Osteoblast (primary cell): ENCODE results near the gene SNX9. TPM values are rescaled to one million over a fixed set of nuclear protein-coding genes. Genes with fewer than 3 reads are reported as not detected.

Experiments used
- DNase-seq: peaks from one replicate; pipeline ENCODE4 v3.0.0; 2011; ENCODE audit warnings: low spot score, mixed read lengths; ENCODE audit not compliant: insufficient read length; ENCODE audit errors: missing footprints
- H2AFZ ChIP-seq: 2 replicates; pipeline ENCODE4 v1.6.0; 2011; ENCODE audit warnings: mild to moderate bottlenecking, low read length
- H3K27ac ChIP-seq: 2 replicates; pipeline ENCODE4 v1.5.1; 2011; ENCODE audit warnings: mild to moderate bottlenecking, low read depth, low read length, moderate library complexity
- H3K27me3 ChIP-seq: 2 replicates; pipeline ENCODE4 v1.6.0; 2012; ENCODE audit warnings: mild to moderate bottlenecking, control low read depth, inconsistent platforms, low read length, moderate library complexity; ENCODE audit not compliant: insufficient read depth
- H3K36me3 ChIP-seq: 2 replicates; pipeline ENCODE4 v1.5.1; 2011; ENCODE audit warnings: mild to moderate bottlenecking, low read length, control low read depth, moderate library complexity; ENCODE audit not compliant: insufficient read depth
- H3K4me1 ChIP-seq: 2 replicates; pipeline ENCODE4 v1.5.1; 2011; ENCODE audit warnings: mild to moderate bottlenecking, low read length, control low read depth, moderate library complexity; ENCODE audit not compliant: insufficient read depth
- H3K4me2 ChIP-seq: 2 replicates; pipeline ENCODE4 v1.6.0; 2011; ENCODE audit warnings: mild to moderate bottlenecking, low read length; ENCODE audit not compliant: insufficient read depth
- H3K4me3 ChIP-seq: fragments of 200-600 bp; sonication (generic); 3 replicates; pipeline ENCODE4 v1.5.1; 2012; ENCODE audit warnings: mild to moderate bottlenecking, low read length, inconsistent platforms; ENCODE audit not compliant: insufficient read depth
- H3K79me2 ChIP-seq: 2 replicates; pipeline ENCODE4 v1.6.0; 2012; ENCODE audit warnings: mild to moderate bottlenecking, low read length, control low read depth, inconsistent platforms; ENCODE audit not compliant: insufficient read depth
- H3K9me3 ChIP-seq: 2 replicates; pipeline ENCODE4 v1.5.1; 2011; ENCODE audit warnings: low read depth, low read length, control low read depth
- H4K20me1 ChIP-seq: 2 replicates; pipeline ENCODE4 v1.6.0; 2012; ENCODE audit warnings: mild to moderate bottlenecking, low read length, control low read depth; ENCODE audit not compliant: insufficient read depth
- total RNA-seq: library from RNA; depleted of rRNA; stranded (reverse); fragments of >200 nt; gene quantifications from 2 replicates; pipeline ENCODE4 v1.2.3, GENCODE V29; 2012
- TF ChIP-seq, protein P1 (sequence below): IDR thresholded peaks from 2 replicates; pipeline ENCODE4 v1.5.1; 2011; ENCODE audit warnings: mild to moderate bottlenecking, low read depth, low read length, moderate library complexity; ENCODE audit errors: extremely low read depth

The SNX9 gene
- total RNA-seq, 1 donor = 147 TPM

GRCh38 chr6:157885876-157886275 lies 62.8 kb downstream of the SNX9 start:
- H3K79me2 ChIP-seq = peaks cover 60% of the 10 kb centered on the region
- H3K4me1 ChIP-seq = no peaks in the 10 kb centered on the region
- no peaks in the 10 kb centered on the region for H3K9me3 ChIP-seq
- no peaks in the 10 kb centered on the region for H3K27me3 ChIP-seq
- no peak overlapping the region for H2AFZ ChIP-seq
- H3K27ac ChIP-seq = no peak overlapping the region
- H3K36me3 ChIP-seq = peaks cover 39% of the 10 kb centered on the region
- H3K4me3 ChIP-seq = no peak overlapping the region
- DNase-seq = no peak
- TF ChIP-seq, protein P1, sequence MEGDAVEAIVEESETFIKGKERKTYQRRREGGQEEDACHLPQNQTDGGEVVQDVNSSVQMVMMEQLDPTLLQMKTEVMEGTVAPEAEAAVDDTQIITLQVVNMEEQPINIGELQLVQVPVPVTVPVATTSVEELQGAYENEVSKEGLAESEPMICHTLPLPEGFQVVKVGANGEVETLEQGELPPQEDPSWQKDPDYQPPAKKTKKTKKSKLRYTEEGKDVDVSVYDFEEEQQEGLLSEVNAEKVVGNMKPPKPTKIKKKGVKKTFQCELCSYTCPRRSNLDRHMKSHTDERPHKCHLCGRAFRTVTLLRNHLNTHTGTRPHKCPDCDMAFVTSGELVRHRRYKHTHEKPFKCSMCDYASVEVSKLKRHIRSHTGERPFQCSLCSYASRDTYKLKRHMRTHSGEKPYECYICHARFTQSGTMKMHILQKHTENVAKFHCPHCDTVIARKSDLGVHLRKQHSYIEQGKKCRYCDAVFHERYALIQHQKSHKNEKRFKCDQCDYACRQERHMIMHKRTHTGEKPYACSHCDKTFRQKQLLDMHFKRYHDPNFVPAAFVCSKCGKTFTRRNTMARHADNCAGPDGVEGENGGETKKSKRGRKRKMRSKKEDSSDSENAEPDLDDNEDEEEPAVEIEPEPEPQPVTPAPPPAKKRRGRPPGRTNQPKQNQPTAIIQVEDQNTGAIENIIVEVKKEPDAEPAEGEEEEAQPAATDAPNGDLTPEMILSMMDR = no peak
- H4K20me1 ChIP-seq = peaks cover 5% of the 10 kb centered on the region
- no peak overlapping the region for H3K4me2 ChIP-seq

- Histone ChIP-seq H3K36me3 (peaks cover 36% of the 10 kb centered on the region), H3K27ac (no peak overlapping the region), H3K4me1 (no peaks in the 10 kb centered on the region), H4K20me1 (peaks cover 5% of the 10 kb centered on the region), H3K79me2 (peaks cover 54% of the 10 kb centered on the region), H2AFZ (no peak overlapping the region), H3K4me3 (no peak overlapping the region), H3K9me3 (no peaks in the 10 kb centered on the region), H3K27me3 (no peaks in the 10 kb centered on the region), H3K4me2 (no peak overlapping the region)
- TF ChIP-seq, protein P1 = no peak
- no peak for DNase-seq
These were observed 64.8 kb downstream of the SNX9 start for GRCh38 chr6:157887892-157888291.

- Histone ChIP-seq H3K79me2 (peaks cover 39% of the 10 kb centered on the region), H3K27me3 (no peaks in the 10 kb centered on the region), H3K36me3 (peaks cover 31% of the 10 kb centered on the region), H3K9me3 (no peaks in the 10 kb centered on the region), H3K4me2 (no peak overlapping the region), H4K20me1 (no peaks in the 10 kb centered on the region), H3K4me3 (no peak overlapping the region), H2AFZ (no peak overlapping the region), H3K27ac (no peak overlapping the region), H3K4me1 (no peaks in the 10 kb centered on the region)
- no peak for DNase-seq
- TF ChIP-seq, protein P1 = no peak
These were observed 68.7 kb downstream of the SNX9 start for GRCh38 chr6:157891544-157892362.

DNA sequence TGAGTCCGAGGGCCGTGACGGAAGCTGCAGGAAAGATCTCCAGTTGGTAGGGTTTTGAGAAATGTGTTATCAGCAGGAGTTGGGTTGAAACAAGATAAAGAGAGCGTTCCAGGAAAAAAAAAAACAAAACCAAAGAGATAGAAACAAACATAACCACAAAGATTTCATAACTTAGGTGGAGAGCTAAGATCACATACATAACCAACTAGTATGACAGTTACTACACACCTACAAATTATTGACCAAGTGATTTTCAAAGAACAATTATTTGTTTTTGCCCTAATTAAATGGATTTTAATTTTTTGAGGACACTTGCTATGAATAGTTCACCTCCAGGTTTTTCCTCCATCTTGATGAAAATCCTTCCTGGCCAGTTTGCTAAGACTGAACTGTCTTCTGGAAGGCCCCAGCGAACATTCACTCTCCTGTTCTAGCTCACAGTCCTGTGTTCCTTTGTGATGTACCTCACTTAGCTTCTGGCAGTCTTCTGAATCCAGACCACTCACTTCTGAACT lies 69.4 kb downstream of the SNX9 start:
- peaks cover 30% of the 10 kb centered on the region for H3K36me3 ChIP-seq
- no peak for DNase-seq
- TF ChIP-seq, protein P1 = no peak
- H2AFZ ChIP-seq = no peak overlapping the region
- H3K79me2 ChIP-seq = peaks cover 35% of the 10 kb centered on the region
- H4K20me1 ChIP-seq = no peaks in the 10 kb centered on the region
- no peaks in the 10 kb centered on the region for H3K4me1 ChIP-seq
- H3K27ac ChIP-seq = no peak overlapping the region
- no peaks in the 10 kb centered on the region for H3K27me3 ChIP-seq
- no peaks in the 10 kb centered on the region for H3K9me3 ChIP-seq
- no peak overlapping the region for H3K4me2 ChIP-seq
- H3K4me3 ChIP-seq = no peak overlapping the region
